T-helper 2 cell treated with Interferon-gamma antibody and Interleukin-4, amounts not matched to agents 5 μg/mL and 100 μg/mL, for 36 hours (primary cell): ENCODE measurements around the gene SZRD1.
A peak's percentile ranks its signal among the peaks of the same experiment; 100 is the strongest.
"Not testable (repeated sequence)": the region's sequence is repeated elsewhere in the genome, so short reads cannot be mapped to it uniquely, and the experiment has no call there.

Experiments used
- DNase-seq: peaks from one replicate; pipeline ENCODE4 v3.0.0; 2021; ENCODE audit warnings: low spot score
- H3K27ac Mint-ChIP-seq: one replicate; pipeline ENCODE4 v1.8.0; 2021; ENCODE audit warnings: mild to moderate bottlenecking, mixed read lengths
- H3K27me3 Mint-ChIP-seq: one replicate; pipeline ENCODE4 v1.8.0; 2021; ENCODE audit warnings: low read depth, mixed read lengths
- H3K36me3 Mint-ChIP-seq: one replicate; pipeline ENCODE4 v1.8.0; 2021; ENCODE audit warnings: low read depth, mixed read lengths
- H3K4me1 Mint-ChIP-seq: one replicate; pipeline ENCODE4 v1.8.0; 2021; ENCODE audit warnings: low read depth, mixed read lengths
- H3K4me3 Mint-ChIP-seq: one replicate; pipeline ENCODE4 v1.8.0; 2022; ENCODE audit warnings: mild to moderate bottlenecking, moderate library complexity, mixed read lengths
- H3K9me3 Mint-ChIP-seq: one replicate; pipeline ENCODE4 v1.8.0; 2021; ENCODE audit warnings: mixed read lengths

SZRD1 gene

DNA sequence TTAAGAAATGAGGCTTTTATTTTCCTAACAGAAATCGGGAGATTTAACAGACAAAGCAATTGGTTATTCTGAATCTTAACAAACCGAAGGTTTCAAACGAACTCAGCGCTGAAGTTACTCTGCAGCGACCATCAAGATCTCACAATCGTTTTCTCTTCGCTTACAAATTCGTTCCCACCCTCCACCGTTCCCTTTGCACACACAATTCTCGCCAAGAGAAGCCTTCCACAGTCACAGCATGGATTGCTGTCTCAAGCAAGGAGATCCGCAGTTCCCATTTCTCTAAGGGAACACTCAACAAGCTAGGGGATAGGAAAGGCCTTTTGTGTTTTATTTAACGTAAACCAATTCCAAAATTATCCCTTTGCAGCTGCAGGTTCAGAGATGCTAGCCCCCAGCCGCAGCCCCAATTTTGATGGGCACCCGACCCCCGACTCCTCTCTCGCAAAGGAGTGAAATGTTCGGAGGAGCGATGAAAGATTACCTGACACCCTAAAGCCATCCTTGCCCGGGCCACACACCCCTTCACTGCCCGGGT, 15.5 kb upstream of the SZRD1 start:
- Mint-ChIP-seq H3K27me3 (no peaks in the 10 kb centered on the region), H3K27ac (peak overlapping the region; percentile 89), H3K36me3 (peaks cover 9% of the 10 kb centered on the region), H3K9me3 (no peaks in the 10 kb centered on the region), H3K4me1 (peaks cover 21% of the 10 kb centered on the region), H3K4me3 (peak overlapping the region; percentile 91)
- DNase-seq, result no peak

DNA sequence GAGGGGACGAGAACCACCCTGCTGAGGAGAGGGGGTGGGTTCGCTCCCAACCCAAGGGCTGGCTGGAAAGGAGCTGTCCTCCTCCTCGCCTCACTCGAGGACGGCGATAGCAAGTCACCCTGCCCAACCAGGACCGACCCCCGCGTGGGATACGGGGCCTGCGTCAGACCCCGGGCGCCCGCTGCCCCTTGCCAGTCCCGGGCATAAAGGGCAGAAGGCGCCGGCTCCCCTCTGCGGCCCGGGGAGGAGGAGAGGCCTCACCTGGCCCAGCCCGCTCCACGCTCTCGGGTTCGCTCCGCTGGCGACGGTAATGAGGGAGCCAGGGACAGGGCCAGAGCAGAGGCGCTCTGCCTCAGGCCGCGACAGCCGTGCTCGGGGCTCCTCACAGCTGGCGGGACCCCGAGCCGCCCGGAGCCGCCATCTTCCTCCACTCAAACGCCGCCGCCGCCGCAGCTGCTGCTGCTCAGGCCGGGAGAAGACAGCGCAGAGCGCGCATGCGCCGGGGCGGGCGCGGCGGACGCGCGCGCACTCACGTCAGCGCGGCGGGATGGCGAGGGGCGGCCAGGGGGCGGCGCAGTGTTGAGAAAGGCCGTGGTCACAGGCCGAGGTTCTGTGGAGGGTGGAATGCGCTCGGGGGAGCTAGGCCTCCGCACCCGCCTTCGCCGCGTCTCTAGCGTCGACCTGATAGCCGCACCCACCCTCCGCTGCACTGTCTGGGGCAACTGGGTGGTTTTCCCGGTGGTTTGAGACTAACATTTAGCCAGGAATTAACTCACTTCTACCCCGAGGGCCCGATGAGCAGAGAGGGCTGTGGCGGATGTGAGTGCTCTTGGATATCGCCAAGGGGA, 14.8 kb upstream of the SZRD1 start, which contains the start of gene FBXO42:
TSS of gene FBXO42 (minus strand) at position 487 of the 848 bp plus-strand sequence. CDS start 37,062 bp downstream, outside the sequence.
- Mint-ChIP-seq H3K27ac (peak within 1 kb of the TSS; percentile 89), H3K9me3 (no peaks in the 10 kb centered on the region), H3K36me3 (peaks cover 9% of the 10 kb centered on the region), H3K4me1 (peaks cover 21% of the 10 kb centered on the region), H3K4me3 (peak within 1 kb of the TSS; percentile 91), H3K27me3 (no peaks in the 10 kb centered on the region)
- peak; percentile 95 for DNase-seq

DNA sequence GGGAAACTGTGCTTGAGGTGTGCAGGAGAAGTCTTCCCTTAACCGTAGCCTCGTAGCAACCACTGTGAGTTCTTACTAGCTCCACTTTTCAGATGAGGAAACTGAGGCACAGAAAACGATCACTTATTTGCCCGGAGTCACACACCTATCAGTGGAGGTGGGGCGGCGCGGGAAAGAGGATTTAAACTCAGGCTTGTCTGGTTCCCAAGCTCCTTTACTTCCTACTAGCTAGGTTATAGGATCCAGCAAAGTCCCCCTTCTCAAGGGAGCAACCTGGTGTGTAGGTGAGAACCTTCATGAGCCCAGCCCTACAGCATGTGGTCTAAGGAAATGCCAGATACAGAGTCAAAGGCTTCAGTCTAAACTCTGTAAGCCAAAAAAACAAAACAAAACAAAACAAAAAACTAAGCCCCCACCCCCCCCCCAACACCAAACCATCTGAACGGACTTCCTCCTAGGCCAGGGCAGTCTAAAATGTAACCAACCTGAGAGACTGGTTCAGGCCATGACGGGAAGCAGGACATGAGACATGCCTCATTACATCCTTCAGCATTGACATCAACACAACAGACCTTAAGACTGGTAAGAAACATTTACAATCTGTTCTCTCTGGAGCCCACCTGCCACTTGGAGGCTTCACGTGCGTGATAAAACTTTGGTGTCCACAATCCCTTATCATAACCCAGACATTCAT, 14.1 kb upstream of the SZRD1 start:
- Mint-ChIP-seq H3K4me3 (peak overlapping the region; percentile 91), H3K9me3 (no peaks in the 10 kb centered on the region), H3K27ac (peak overlapping the region; percentile 89), H3K36me3 (peaks cover 9% of the 10 kb centered on the region), H3K4me1 (peaks cover 21% of the 10 kb centered on the region), H3K27me3 (no peaks in the 10 kb centered on the region)
- DNase-seq, result no peak

DNA sequence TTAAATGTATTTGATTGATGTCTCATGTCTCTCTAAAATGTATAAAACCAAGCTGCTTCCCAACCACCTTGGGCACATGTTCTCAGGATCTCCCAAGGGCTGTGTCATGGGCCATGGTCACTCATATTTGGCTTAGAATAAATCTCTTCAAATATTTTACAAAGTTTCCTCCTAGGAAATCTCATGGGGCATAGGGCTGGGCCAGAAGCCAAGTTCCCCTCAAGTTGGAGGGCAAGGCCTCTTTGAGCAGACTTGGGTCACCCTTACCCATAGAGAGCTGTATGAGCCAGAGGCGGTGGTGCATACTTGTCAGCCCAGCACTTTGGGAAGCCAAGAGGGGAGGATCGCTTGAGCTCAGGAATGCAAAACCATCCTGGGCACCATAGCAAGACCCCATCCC, 12.4 kb upstream of the SZRD1 start:
- Mint-ChIP-seq H3K27ac (no peak overlapping the region), H3K4me3 (peak overlapping the region; percentile 38), H3K4me1 (peaks cover 16% of the 10 kb centered on the region), H3K9me3 (no peaks in the 10 kb centered on the region), H3K36me3 (peaks cover 4% of the 10 kb centered on the region), H3K27me3 (no peaks in the 10 kb centered on the region)
- DNase-seq, result no peak

GRCh38 chr1:16356867-16357266, 10.2 kb upstream of the SZRD1 start:
- no peak for DNase-seq
- Mint-ChIP-seq H3K9me3 (no peaks in the 10 kb centered on the region), H3K36me3 (no peaks in the 10 kb centered on the region), H3K27me3 (no peaks in the 10 kb centered on the region), H3K4me1 (peaks cover 5% of the 10 kb centered on the region), H3K4me3 (no peak overlapping the region), H3K27ac (no peak overlapping the region)

GRCh38 chr1:16365146-16365498, 1.9 kb upstream of the SZRD1 start:
- not testable (repeated sequence) for H3K4me3 Mint-ChIP-seq, DNase-seq

GRCh38 chr1:16367258-16367967, 371 bp downstream of the SZRD1 start:
- H3K36me3 Mint-ChIP-seq, result peaks cover 23% of the 10 kb centered on the region
- no peaks in the 10 kb centered on the region for H3K9me3 Mint-ChIP-seq
- H3K4me1 Mint-ChIP-seq, result peaks cover 37% of the 10 kb centered on the region
- peak; percentile 91 for DNase-seq
- H3K4me3 Mint-ChIP-seq, result peak overlapping the region; percentile 96
- peak overlapping the region; percentile 100 for H3K27ac Mint-ChIP-seq
- H3K27me3 Mint-ChIP-seq, result no peaks in the 10 kb centered on the region

More at GRCh38 chr1:16365146-16365498, 1.9 kb upstream of the SZRD1 start:
- Mint-ChIP-seq H3K4me1 (peaks cover 23% of the 10 kb centered on the region), H3K36me3 (peaks cover 11% of the 10 kb centered on the region)
- not testable (repeated sequence) for H3K9me3 Mint-ChIP-seq, H3K27ac Mint-ChIP-seq, H3K27me3 Mint-ChIP-seq

GRCh38 chr1:16367968-16368890, 1.2 kb downstream of the SZRD1 start:
- peaks cover 40% of the 10 kb centered on the region for H3K4me1 Mint-ChIP-seq
- DNase-seq, result no peak

DNA sequence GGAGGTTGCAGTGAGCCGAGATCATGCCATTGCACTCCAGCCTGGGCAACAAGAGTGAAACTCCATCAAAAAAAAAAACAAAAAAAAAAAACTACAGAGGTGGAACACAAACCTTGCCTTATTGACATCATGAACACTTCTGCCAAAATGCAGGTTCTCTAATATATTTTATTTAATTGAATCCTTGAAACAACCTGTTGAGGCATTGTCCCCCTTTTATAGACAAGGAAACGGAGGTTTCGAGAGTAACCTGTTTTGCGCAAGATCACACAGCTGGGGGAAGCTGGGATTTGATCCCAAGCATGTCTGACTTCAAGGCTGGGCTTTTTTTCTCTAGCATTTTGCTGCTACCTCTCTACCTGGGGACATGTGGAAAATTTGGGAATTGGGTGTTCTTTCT, 2.8 kb downstream of the SZRD1 start:
- Mint-ChIP-seq H3K27me3 (no peaks in the 10 kb centered on the region), H3K36me3 (peaks cover 35% of the 10 kb centered on the region), H3K4me3 (peak overlapping the region; percentile 96), H3K27ac (no peak overlapping the region), H3K9me3 (no peaks in the 10 kb centered on the region), H3K4me1 (peaks cover 44% of the 10 kb centered on the region)
- no peak for DNase-seq

More at GRCh38 chr1:16367968-16368890, 1.2 kb downstream of the SZRD1 start:
- no peaks in the 10 kb centered on the region for H3K27me3 Mint-ChIP-seq
- H3K36me3 Mint-ChIP-seq, result peaks cover 29% of the 10 kb centered on the region
- peak overlapping the region; percentile 100 for H3K27ac Mint-ChIP-seq
- H3K9me3 Mint-ChIP-seq, result no peaks in the 10 kb centered on the region
- H3K4me3 Mint-ChIP-seq, result peak overlapping the region; percentile 96

DNA sequence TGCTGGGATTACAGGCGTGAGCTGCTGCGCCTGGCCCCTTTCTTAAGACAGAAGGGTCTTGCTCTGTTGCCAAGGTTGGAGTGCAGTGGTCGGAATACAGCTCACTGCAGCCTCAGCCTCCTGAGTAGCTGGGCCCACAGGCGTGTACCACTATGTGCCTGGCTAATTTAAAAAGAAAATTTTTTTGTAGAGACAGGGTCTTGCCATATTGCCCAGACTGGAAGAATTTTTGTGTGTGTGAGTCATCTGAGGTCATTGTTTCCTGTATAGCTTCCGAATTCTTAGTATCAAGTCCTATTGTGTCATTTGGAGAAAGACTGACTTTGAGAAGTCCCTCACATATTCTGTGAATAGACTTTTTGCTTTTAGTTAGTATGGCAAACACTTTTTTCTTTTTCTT, 4.7 kb downstream of the SZRD1 start:
- no peaks in the 10 kb centered on the region for H3K27me3 Mint-ChIP-seq
- peaks cover 35% of the 10 kb centered on the region for H3K36me3 Mint-ChIP-seq
- H3K9me3 Mint-ChIP-seq, result no peaks in the 10 kb centered on the region
- H3K4me1 Mint-ChIP-seq, result peaks cover 46% of the 10 kb centered on the region
- H3K4me3 Mint-ChIP-seq, result peak overlapping the region; percentile 78
- no peak for DNase-seq
- peak overlapping the region; percentile 82 for H3K27ac Mint-ChIP-seq

- Mint-ChIP-seq H3K27ac (peak overlapping the region; percentile 82), H3K36me3 (peaks cover 37% of the 10 kb centered on the region), H3K4me3 (peak overlapping the region; percentile 78), H3K27me3 (no peaks in the 10 kb centered on the region), H3K4me1 (peaks cover 50% of the 10 kb centered on the region), H3K9me3 (no peaks in the 10 kb centered on the region)
- no peak for DNase-seq
Observed at GRCh38 chr1:16372535-16373285, 5.7 kb downstream of the SZRD1 start.

DNA sequence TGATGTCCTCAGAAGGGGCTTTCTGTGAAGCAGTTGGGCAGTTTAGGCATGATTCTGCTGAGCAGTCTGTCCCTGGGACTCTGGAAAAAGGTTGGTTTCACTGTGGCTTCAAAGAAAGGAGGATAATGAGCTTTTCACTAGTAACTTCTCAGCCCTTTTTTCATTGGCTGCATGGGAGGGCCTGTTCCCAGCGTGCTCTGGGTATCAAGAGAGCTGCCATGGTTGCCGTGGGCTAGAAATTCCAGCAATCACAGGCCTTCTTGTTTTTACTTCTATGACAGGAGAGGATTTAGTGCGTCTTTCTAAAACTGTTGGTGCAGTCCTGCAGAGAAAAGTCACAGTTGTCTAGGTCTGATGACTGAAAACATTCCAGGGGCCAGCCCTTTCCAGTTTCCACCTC, 7.2 kb downstream of the SZRD1 start:
- Mint-ChIP-seq H3K27me3 (no peaks in the 10 kb centered on the region), H3K9me3 (no peaks in the 10 kb centered on the region), H3K4me3 (peak overlapping the region; percentile 0), H3K27ac (peak overlapping the region; percentile 13), H3K36me3 (peaks cover 26% of the 10 kb centered on the region), H3K4me1 (peaks cover 47% of the 10 kb centered on the region)
- no peak for DNase-seq
